Keratinocyte (primary cell): ENCODE data around the gene AIFM2. TPM values are rescaled to one million over a fixed set of nuclear protein-coding genes. Genes with fewer than 3 reads are reported as not detected.

Experiments
- DNase-seq: peaks from one replicate; pipeline ENCODE4 v3.0.0-alpha.2; 2011; ENCODE audit warnings: low read depth, missing footprints, low spot score
- FAIRE-seq: peaks from 2 replicates; lab custom pipeline; 2011; peaks lifted over from hg19 to GRCh38; lab: Jason Lieb, UNC
- H2AFZ ChIP-seq: 2 replicates; pipeline ENCODE4 v1.6.0; 2012; ENCODE audit warnings: low read length, control low read depth, inconsistent platforms; ENCODE audit not compliant: control insufficient read depth
- H3K27ac ChIP-seq: 2 replicates; pipeline ENCODE4 v1.5.1; 2011; ENCODE audit warnings: low read length; ENCODE audit not compliant: control insufficient read depth, insufficient read depth
- H3K27me3 ChIP-seq: 3 replicates; pipeline ENCODE4 v1.6.0; 2011; ENCODE audit warnings: low read length; ENCODE audit not compliant: control insufficient read depth, insufficient read depth; ENCODE audit errors: extremely low read depth
- H3K36me3 ChIP-seq, 2 experiments: 2 replicates in 1 of 2; 3 replicates in 1 of 2; pipeline ENCODE4 v1.5.1; 2011; ENCODE audit warnings: low read length in 2 of 2, mild to moderate bottlenecking in 1 of 2; ENCODE audit not compliant: control insufficient read depth in 2 of 2, insufficient read depth in 2 of 2; ENCODE audit errors: extremely low read depth in 1 of 2
- H3K4me1 ChIP-seq: 3 replicates; pipeline ENCODE4 v1.5.1; 2011; ENCODE audit warnings: low read length; ENCODE audit not compliant: control insufficient read depth, insufficient read depth; ENCODE audit errors: extremely low read depth
- H3K4me2 ChIP-seq: 3 replicates; pipeline ENCODE4 v1.6.0; 2011; ENCODE audit warnings: low read depth, low read length; ENCODE audit not compliant: control insufficient read depth, insufficient read depth; ENCODE audit errors: extremely low read depth
- H3K4me3 ChIP-seq, 3 experiments: fragments of 200-600 bp in 1 of 3; sonication (generic) in 1 of 3; 2 replicates in 2 of 3; 3 replicates in 1 of 3; pipeline ENCODE4 v1.5.1; 2011 to 2016; ENCODE audit warnings: low read length in 3 of 3, mild to moderate bottlenecking in 3 of 3, control low read depth in 2 of 3, inconsistent platforms in 1 of 3, low read depth in 1 of 3, mixed read lengths in 1 of 3, mixed run types in 1 of 3, moderate library complexity in 1 of 3; ENCODE audit not compliant: control insufficient read depth in 2 of 3, insufficient read depth in 2 of 3; ENCODE audit errors: extremely low read depth in 1 of 3
- H3K79me2 ChIP-seq: 2 replicates; pipeline ENCODE4 v1.6.0; 2012; ENCODE audit warnings: low read length; ENCODE audit not compliant: control insufficient read depth, insufficient read depth
- H3K9ac ChIP-seq: 3 replicates; pipeline ENCODE4 v1.6.0; 2011; ENCODE audit warnings: low read length; ENCODE audit not compliant: control insufficient read depth, insufficient read depth; ENCODE audit errors: extremely low read depth
- H3K9me1 ChIP-seq: 3 replicates; pipeline ENCODE4 v1.6.0; 2011; ENCODE audit warnings: low read length; ENCODE audit not compliant: control insufficient read depth, insufficient read depth; ENCODE audit errors: extremely low read depth
- H3K9me3 ChIP-seq: 2 replicates; pipeline ENCODE4 v1.5.1; 2012; ENCODE audit warnings: low read depth, low read length; ENCODE audit not compliant: control insufficient read depth
- H4K20me1 ChIP-seq: 3 replicates; pipeline ENCODE4 v1.6.0; 2011; ENCODE audit warnings: low read length; ENCODE audit not compliant: control insufficient read depth, insufficient read depth; ENCODE audit errors: extremely low read depth
- CTCF ChIP-seq, 3 experiments: IDR thresholded peaks in 1 of 3; conservative IDR thresholded peaks in 1 of 3; optimal IDR thresholded peaks in 1 of 3; 2 replicates in 2 of 3; 3 replicates in 1 of 3; pipeline versions ENCODE3 to v1.5.1; 2011; ENCODE audit warnings: low read length in 3 of 3, mild to moderate bottlenecking in 3 of 3, moderate library complexity in 2 of 3, control low read depth in 1 of 3, inconsistent platforms in 1 of 3; ENCODE audit not compliant: insufficient read depth in 2 of 3; ENCODE audit errors: extremely low read depth in 1 of 3
- EZH2 ChIP-seq: IDR thresholded peaks from one replicate; pipeline ENCODE4 v1.6.1; 2012; ENCODE audit warnings: inconsistent platforms, mild to moderate bottlenecking, low read length, moderate library complexity
- dilution Hi-C: fragments of 300-500 bp; cut with MboI; formaldehyde crosslinking; loops from one replicate; pipeline ENCODE4 v1.7.0; 2020; ENCODE audit warnings: low sequenced_read_pairs; ENCODE audit not compliant: extremely low pct_ligation_motif_present
- polyA plus RNA-seq, 5 experiments: library from polyadenylated mRNA; depleted of rRNA in 3 of 5; stranded (reverse) in 3 of 5; stranded (forward) in 1 of 5; unstranded in 1 of 5; fragments of >200 nt; gene quantifications; 1 replicate in 1 of 5; 2 replicates in 3 of 5; 3 replicates in 1 of 5; pipeline versions ENCODE4 v1.2.1 to v1.2.3, GENCODE V29; 2011 to 2012; ENCODE audit warnings: missing spikeins in 2 of 5, low read depth in 1 of 5, low replicate concordance in 1 of 5

Gene AIFM2
- polyA plus RNA-seq, 1 donor (not counting 4 experiments of a cell fraction or from before 2014, with no cell fraction given) = 1.8 TPM

- Histone ChIP-seq H3K9ac (no peak overlapping the region), H3K79me2 (no peaks in the 10 kb centered on the region), H3K4me2 (no peak overlapping the region), H3K27me3 (no peaks in the 10 kb centered on the region), H4K20me1 (no peaks in the 10 kb centered on the region), H3K9me1 (peaks cover 2% of the 10 kb centered on the region), H2AFZ (no peak overlapping the region), H3K4me3 (no peak overlapping the region), H3K4me1 (no peaks in the 10 kb centered on the region), H3K9me3 (no peaks in the 10 kb centered on the region), H3K36me3 (no peaks in the 10 kb centered on the region), H3K27ac (no peak overlapping the region)
- dilution Hi-C loops = no loop called here
- no peak for DNase-seq
- no peak for TF ChIP-seq CTCF (optimal IDR thresholded peaks at IDR 0.05 in 1 of 3, IDR thresholded peaks at IDR 0.05 in 1 of 3, conservative IDR thresholded peaks at IDR 0.05 in 1 of 3; ENCODE audit: extremely low read depth in 1 of 3, insufficient read depth in 2 of 3, low read length in 3 of 3)
- no peak for TF ChIP-seq EZH2
- no peak for FAIRE-seq
Observed at GRCh38 chr10:70122742-70123141, 9.9 kb downstream of the AIFM2 start.

- Histone ChIP-seq H4K20me1 (no peaks in the 10 kb centered on the region), H3K36me3 (no peaks in the 10 kb centered on the region), H3K9me1 (peaks cover 2% of the 10 kb centered on the region), H3K27ac (no peak overlapping the region), H3K9ac (no peak overlapping the region), H3K4me2 (no peak overlapping the region), H3K9me3 (no peaks in the 10 kb centered on the region), H3K4me3 (no peak overlapping the region), H3K4me1 (no peaks in the 10 kb centered on the region), H2AFZ (no peak overlapping the region), H3K27me3 (no peaks in the 10 kb centered on the region), H3K79me2 (no peaks in the 10 kb centered on the region)
- TF ChIP-seq CTCF (optimal IDR thresholded peaks at IDR 0.05 in 1 of 3, IDR thresholded peaks at IDR 0.05 in 1 of 3, conservative IDR thresholded peaks at IDR 0.05 in 1 of 3; ENCODE audit: extremely low read depth in 1 of 3, insufficient read depth in 2 of 3, low read length in 3 of 3) (no peak), EZH2 (no peak)
- dilution Hi-C loops = no loop called here
- FAIRE-seq (no peak), DNase-seq (no peak)
Observed at GRCh38 chr10:70121281-70121949, 11.2 kb downstream of the AIFM2 start.
